Endometrium (tissue), 2 donors: Measurements from ENCODE around the gene PCDHGA2.
"Not testable (repeated sequence)": the region's sequence is repeated elsewhere in the genome, so short reads cannot be mapped to it uniquely, and the experiment has no call there.

Source experiments
- FAIRE-seq: peaks from 2 replicates; lab custom pipeline; 2012; peaks lifted over from hg19 to GRCh38; lab: Jason Lieb, UNC
- donor health status: control.
- donor health status: control.

PCDHGA2 gene

GRCh38 chr5:141349917-141350619 is 11.5 kb downstream of the PCDHGA2 start, which contains the start of gene PCDHGB1:
Gene PCDHGB1, plus strand, starts transcription at chr5:141350099. Its CDS starts 162 bp downstream, at chr5:141350261.
- FAIRE-seq, result no peak

DNA sequence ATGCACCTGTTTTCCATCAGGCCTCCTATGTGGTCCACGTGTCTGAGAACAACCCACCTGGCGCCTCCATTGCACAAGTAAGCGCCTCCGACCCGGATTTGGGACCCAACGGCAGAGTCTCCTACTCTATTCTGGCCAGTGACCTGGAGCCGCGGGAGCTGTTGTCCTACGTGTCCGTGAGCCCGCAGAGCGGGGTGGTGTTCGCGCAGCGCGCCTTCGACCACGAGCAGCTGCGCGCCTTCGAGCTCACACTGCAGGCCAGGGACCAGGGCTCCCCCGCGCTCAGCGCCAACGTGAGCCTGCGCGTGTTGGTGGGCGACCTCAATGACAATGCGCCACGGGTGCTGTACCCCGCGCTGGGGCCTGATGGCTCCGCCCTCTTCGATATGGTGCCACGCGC is 13.0 kb downstream of the PCDHGA2 start:
- no peak for FAIRE-seq

DNA sequence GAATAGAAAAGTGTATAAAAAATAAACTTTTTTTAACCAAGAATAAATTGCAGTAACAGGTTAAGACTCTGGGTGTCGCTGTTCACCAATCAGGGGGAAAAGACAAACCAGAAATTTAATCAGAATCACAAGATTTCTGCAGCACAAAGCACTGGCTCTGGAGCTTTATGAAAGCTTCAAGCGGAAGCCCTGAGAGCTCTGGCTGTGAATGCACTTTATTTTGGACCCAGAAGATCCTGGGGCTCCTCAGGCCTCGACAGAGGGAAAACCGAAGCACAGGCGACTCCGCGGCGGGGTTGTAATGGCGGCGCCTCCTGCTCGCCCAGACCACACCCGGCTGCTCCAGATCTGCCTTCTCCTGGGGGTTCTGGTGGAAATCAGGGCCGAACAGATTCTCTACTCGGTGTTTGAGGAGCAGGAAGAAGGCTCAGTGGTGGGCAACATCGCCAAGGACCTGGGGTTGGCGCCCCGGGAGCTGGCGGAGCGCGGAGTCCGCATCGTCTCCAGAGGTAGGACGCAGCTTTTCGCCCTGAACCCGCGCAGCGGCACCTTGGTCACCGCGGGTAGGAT is 16.4 kb downstream of the PCDHGA2 start, which contains the start of gene PCDHGA4:
TSS of gene PCDHGA4 (plus strand) at position 122 of the 570 bp plus-strand sequence. CDS start at position 209, 87 bp downstream.
- no peak for FAIRE-seq

- no peak for FAIRE-seq
Measured at GRCh38 chr5:141355641-141356040, 17.1 kb downstream of the PCDHGA2 start.

- no peak for FAIRE-seq
Measured at GRCh38 chr5:141356133-141356532, 17.6 kb downstream of the PCDHGA2 start.

GRCh38 chr5:141356950-141357349 is 18.4 kb downstream of the PCDHGA2 start:
- no peak for FAIRE-seq

GRCh38 chr5:141359790-141360426 is 21.3 kb downstream of the PCDHGA2 start, which contains the start of gene PCDHGB2:
Gene PCDHGB2, plus strand, starts transcription at chr5:141359994. Its CDS starts 142 bp downstream, at chr5:141360136.
- no peak for FAIRE-seq

GRCh38 chr5:141360685-141361084 is 22.1 kb downstream of the PCDHGA2 start:
- FAIRE-seq, result no peak

GRCh38 chr5:141362719-141363118 is 24.2 kb downstream of the PCDHGA2 start:
- FAIRE-seq, result no peak

DNA sequence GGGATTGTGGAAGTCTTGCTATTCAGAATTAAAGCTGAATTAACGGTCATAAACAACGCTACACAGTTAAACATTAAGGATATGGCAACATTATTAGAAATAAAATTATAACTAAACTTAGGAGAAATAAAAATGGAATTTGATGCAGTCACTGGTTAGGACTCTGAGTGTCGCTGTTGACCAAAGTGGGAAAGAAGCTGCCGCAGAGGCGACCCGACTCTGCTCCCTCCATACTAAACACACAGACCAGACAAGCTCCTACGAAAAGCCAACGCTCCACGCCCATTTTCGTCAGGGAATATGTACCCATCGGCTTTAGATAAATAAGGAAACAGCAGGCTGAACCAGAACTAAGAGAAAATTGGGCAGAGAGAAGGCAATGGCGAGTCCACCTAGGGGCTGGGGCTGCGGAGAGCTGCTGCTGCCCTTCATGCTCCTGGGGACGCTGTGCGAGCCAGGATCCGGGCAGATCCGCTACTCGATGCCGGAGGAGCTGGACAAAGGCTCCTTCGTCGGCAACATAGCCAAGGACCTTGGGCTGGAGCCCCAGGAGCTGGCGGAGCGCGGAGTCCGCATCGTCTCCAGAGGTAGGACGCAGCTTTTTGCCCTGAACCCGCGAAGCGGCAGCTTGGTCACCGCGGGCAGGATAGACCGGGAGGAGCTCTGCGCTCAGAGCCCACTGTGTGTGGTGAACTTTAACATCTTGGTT is 25.5 kb downstream of the PCDHGA2 start, which contains the start of gene PCDHGA5:
TSS of gene PCDHGA5 (plus strand) at position 211 of the 709 bp plus-strand sequence. CDS start at position 380, 169 bp downstream.
- FAIRE-seq, result no peak

DNA sequence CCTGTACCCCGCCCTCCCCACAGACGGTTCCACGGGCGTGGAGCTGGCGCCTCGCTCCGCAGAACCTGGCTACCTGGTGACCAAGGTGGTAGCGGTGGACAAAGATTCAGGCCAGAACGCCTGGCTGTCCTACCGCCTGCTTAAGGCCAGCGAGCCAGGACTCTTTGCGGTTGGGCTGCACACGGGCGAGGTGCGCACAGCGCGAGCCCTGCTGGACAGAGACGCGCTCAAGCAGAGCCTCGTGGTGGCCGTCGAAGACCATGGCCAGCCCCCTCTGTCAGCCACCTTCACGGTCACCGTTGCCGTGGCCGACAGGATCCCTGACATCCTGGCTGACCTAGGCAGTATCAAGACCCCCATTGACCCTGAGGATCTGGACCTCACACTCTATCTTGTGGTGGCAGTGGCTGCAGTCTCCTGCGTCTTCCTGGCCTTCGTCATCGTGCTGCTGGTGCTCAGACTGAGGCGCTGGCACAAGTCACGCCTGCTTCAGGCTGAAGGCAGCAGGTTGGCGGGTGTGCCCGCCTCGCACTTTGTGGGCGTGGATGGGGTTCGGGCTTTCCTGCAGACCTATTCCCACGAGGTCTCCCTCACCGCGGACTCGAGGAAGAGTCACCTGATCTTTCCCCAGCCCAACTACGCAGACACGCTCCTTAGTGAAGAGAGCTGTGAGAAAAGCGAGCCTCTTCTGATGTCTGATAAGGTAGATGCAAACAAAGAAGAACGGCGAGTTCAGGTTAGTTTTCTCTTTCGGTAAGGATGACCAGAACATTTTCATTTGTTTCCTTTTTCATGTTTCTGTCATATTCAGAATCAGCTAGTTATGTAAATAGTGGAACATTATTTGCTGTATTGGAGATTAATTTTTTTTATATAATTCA is 27.7 kb downstream of the PCDHGA2 start:
- FAIRE-seq, result no peak

DNA sequence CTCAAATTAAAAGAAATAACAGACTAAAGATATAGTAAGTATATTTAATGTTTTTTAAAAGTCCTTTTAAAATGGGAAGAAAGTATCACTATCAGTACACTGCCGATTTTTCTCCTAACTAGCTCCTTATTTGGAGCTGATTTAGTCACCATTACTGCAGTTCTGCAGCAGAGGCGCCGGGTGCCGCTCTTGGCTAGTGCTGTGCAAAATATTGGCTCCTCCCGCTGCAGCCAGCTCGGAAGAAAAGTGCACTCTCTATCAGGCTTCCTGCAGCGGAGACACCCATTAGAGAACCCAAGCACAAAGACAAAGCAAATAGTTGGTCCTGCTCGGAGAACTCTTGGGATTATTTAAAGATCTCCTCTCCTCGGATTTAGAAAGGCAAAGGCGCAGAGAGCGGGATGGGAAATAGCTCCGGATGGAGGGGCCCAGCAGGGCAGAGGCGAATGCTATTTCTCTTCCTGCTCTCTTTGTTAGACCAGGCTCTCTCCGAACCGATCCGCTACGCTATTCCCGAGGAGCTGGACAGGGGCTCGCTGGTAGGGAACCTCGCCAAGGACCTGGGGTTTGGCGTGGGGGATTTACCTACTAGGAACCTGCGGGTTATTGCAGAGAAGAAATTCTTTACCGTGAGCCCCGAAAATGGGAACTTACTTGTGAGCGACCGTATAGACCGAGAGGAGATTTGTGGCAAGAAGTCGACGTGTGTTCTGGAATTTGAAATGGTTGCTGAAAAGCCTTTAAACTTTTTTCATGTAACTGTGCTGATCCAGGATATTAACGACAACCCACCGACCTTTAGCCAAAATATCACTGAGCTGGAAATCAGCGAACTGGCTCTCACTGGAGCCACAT is 31.7 kb downstream of the PCDHGA2 start, which contains the start of gene PCDHGB3:
TSS of gene PCDHGB3 (plus strand) at position 249 of the 855 bp plus-strand sequence. CDS start at position 402, 153 bp downstream.
- no peak for FAIRE-seq

DNA sequence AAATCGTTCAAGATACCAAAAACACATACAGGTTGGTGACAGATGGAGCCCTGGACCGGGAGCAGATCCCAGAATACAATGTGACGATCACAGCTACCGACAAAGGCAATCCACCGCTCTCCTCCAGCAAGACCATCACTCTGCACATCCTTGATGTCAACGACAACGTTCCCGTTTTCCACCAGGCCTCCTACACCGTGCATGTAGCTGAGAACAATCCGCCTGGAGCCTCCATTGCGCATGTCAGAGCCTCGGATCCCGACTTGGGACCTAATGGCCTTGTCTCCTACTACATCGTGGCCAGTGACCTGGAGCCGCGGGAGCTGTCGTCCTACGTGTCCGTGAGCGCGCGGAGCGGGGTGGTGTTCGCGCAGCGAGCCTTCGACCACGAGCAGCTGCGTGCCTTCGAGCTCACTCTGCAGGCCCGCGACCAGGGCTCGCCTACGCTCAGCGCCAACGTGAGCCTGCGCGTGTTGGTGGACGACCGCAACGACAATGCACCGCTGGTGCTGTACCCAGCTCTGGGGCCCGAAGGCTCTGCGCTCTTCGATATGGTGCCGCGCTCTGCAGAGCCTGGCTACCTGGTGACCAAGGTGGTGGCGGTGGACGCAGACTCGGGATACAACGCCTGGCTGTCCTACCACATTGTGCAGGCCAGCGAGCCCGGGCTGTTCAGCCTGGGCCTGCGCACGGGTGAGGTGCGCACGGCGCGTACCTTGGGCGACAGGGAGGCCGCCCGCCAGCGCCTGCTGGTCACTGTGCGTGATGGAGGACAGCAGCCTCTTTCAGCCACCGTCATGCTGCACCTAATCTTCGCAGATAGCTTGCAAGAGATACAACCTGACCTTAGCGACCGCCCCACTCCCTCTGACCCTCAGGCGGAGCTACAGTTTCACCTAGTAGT is 33.3 kb downstream of the PCDHGA2 start:
- FAIRE-seq, result no peak

DNA sequence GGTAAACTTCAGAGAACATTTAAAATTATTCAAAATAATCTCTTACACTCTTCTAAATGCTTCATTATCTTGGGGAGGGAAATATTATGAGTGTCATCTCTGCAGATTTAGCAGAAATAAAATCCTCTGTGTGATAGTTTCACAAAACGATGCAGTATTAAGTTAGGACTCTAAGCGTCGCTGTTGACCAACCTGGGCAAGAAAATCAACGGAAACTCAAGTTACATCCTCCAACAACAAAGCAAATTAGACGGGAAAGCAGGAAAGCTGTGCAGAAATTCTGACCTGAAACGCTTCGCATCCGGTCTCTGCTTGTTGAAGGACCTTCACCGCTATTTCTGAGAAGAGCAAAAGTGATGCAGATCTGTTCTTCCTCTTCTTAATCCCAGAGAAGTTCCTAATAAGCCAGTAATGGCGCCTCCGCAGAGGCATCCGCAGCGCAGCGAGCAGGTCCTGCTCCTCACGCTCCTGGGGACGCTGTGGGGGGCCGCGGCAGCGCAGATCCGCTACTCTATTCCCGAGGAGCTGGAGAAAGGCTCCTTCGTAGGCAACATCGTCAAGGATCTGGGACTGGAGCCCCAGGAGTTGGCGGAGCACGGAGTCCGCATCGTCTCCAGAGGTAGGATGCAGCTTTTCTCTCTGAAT is 35.2 kb downstream of the PCDHGA2 start, which contains the start of gene PCDHGA6:
TSS of gene PCDHGA6 (plus strand) at position 219 of the 645 bp plus-strand sequence. CDS start at position 412, 193 bp downstream.
- no peak for FAIRE-seq

DNA sequence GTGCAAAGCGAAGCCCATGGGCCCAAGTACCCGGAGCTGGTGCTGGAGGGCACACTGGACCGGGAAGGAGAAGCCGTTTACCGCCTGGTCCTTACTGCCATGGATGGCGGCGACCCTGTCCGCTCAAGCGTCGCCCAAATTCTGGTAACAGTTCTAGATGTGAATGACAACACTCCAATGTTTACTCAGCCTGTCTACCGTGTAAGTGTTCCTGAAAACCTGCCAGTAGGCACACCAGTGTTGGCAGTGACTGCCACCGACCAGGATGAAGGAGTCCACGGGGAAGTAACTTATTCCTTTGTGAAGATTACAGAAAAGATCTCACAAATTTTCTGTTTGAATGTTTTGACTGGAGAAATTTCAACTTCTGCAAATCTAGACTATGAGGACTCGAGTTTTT is 36.1 kb downstream of the PCDHGA2 start:
- FAIRE-seq, result no peak

DNA sequence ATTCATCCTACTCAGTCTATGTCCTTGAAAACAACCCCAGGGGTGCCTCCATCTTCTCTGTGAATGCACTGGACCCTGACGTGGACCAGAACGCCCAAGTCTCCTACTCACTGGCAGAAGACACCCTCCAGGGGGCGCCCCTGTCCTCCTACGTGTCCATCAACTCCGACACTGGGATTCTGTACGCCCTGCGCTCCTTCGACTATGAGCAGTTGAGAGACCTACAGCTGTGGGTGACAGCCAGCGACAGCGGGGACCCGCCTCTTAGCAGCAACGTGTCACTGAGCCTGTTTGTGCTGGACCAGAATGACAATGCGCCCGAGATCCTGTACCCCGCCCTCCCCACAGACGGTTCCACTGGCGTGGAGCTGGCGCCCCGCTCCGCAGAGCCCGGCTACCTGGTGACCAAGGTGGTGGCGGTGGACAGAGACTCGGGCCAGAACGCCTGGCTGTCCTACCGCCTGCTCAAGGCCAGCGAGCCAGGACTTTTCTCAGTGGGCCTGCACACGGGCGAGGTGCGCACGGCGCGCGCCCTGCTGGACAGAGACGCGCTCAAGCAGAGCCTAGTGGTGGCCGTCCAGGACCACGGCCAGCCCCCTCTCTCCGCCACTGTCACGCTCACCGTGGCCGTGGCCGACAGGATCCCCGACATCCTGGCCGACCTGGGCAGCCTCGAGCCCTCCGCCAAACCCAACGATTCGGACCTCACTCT is 37.0 kb downstream of the PCDHGA2 start:
- FAIRE-seq, result not testable (repeated sequence)

- FAIRE-seq, result no peak
Measured at GRCh38 chr5:141382469-141383294, 44.1 kb downstream of the PCDHGA2 start, which contains the start of gene PCDHGA7. Gene PCDHGA7, plus strand, starts transcription at chr5:141382742. Its CDS starts 158 bp downstream, at chr5:141382900.
